ENCODE results near the gene BDH1. TPM values are rescaled to one million over a fixed set of nuclear protein-coding genes. Genes with fewer than 3 reads are reported as not detected.

Gene BDH1
- total RNA-seq, 2 donors from 2014 or later = 82.3 to 89.2 TPM

DNA sequence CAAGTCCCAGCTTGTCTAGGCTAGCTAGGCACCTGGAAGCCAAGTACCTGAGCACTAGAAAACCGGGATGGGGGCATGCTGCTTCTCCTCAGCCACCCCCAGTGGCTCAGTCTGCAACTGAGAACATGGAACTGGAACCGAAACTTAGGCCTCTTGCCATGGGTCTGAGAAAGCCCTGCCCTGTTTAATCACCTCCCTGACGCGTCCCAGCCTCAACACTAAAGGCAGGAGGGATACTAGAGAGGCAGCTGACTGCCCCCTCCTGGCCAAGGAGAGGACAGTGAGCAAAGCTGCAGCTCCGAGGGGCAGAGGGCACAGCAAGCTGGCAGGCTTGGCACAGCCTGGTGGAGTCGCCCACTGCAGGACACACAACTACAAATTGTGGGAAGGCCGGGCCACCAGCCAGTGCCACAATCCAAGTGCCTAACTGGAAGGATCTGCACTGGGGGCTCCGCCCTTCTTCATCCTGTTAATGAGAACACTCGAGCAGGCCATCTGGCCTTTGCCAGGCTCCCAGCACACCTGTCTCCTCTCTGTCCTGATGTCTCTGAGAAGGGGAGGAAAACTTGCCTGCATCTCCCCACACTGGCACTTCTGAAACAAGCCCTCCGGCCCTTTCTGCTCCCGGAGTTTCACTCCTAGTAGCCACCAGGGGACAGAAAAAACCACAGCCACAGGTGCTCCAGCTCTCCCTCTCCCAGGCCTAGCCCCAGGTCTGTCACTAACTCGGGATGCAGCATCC lies 53.7 kb downstream of the BDH1 start:
- Mint-ChIP-seq H3K4me3 (no peak overlapping the region), H3K27me3 (no peaks in the 10 kb centered on the region), H3K9me3 (no peaks in the 10 kb centered on the region), H3K27ac (no peak overlapping the region), H3K36me3 (ENCODE audit: low read depth) (no peaks in the 10 kb centered on the region), H3K4me1 (no peaks in the 10 kb centered on the region)
- peak; percentile 90 for ATAC-seq (replicated peaks)

DNA sequence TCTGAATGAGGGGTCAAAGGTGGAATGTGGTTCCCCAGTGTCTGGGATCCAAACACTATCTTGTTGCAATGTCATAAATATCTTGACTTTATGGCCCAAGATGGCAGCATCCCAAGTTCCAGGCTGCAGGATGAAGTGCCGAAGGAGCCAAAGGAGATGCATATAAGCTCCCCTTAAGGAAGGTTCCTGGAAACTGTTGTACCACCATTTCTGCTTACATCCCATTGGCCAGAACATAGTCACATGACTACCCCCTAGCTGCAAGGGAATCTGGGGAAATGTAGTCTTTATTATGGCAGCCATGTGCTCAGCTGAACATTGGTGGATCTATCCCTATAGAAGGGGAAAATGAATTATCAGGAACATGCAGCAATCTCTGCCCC lies 54.3 kb downstream of the BDH1 start:
- Mint-ChIP-seq H3K36me3 (ENCODE audit: low read depth) (no peaks in the 10 kb centered on the region), H3K27me3 (no peaks in the 10 kb centered on the region), H3K27ac (no peak overlapping the region), H3K4me3 (no peak overlapping the region), H3K4me1 (no peaks in the 10 kb centered on the region), H3K9me3 (no peaks in the 10 kb centered on the region)
- ATAC-seq (replicated peaks) = peak; percentile 15

DNA sequence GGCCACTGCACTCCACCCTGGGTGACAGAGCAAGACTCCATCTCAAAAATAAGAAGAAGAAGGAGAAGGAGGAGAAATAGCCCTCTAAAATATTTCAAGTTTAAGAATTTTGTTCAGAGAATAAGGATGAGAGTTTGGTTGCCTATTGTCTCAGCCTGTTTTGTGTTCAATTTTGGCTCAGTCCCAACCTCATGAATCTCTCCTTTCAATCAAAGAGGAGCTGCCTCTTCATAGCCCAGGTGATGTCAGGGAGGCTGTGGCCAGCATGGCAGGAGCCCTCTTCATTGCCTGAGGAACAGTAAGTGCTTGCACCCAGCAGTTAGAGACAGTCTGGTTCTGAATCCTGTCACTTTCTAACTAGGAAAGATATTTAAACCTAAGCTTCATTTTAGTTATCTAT lies 55.0 kb downstream of the BDH1 start:
- no peak for ATAC-seq (replicated peaks)
- Mint-ChIP-seq H3K36me3 (ENCODE audit: low read depth) (no peaks in the 10 kb centered on the region), H3K4me3 (no peak overlapping the region), H3K27me3 (no peaks in the 10 kb centered on the region), H3K4me1 (no peaks in the 10 kb centered on the region), H3K9me3 (no peaks in the 10 kb centered on the region), H3K27ac (no peak overlapping the region)

DNA sequence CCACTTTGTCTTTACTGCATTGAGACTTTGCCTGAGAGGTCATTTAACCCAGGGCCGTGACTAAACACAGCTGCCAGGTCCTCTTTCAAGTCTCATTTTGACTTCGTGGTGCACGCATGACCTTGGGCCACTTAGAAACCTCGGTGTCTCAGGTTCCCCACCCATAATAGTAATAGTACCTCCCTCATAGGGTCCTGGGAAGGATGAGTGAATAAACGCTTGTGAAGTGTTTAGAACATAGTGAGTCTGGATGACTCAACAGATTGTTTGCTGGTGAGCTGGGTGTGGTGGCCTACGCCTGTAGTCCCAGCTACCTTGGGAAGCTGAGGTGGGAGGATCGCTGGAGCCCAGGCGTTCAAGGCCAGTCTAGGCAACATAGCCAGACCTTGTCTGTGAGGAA lies 56.3 kb downstream of the BDH1 start:
- H3K4me3 Mint-ChIP-seq = no peak overlapping the region
- H3K27ac Mint-ChIP-seq = no peak overlapping the region
- no peaks in the 10 kb centered on the region for H3K36me3 Mint-ChIP-seq (ENCODE audit: low read depth)
- ATAC-seq (replicated peaks) = no peak
- no peaks in the 10 kb centered on the region for H3K9me3 Mint-ChIP-seq
- no peaks in the 10 kb centered on the region for H3K27me3 Mint-ChIP-seq
- H3K4me1 Mint-ChIP-seq = no peaks in the 10 kb centered on the region

DNA sequence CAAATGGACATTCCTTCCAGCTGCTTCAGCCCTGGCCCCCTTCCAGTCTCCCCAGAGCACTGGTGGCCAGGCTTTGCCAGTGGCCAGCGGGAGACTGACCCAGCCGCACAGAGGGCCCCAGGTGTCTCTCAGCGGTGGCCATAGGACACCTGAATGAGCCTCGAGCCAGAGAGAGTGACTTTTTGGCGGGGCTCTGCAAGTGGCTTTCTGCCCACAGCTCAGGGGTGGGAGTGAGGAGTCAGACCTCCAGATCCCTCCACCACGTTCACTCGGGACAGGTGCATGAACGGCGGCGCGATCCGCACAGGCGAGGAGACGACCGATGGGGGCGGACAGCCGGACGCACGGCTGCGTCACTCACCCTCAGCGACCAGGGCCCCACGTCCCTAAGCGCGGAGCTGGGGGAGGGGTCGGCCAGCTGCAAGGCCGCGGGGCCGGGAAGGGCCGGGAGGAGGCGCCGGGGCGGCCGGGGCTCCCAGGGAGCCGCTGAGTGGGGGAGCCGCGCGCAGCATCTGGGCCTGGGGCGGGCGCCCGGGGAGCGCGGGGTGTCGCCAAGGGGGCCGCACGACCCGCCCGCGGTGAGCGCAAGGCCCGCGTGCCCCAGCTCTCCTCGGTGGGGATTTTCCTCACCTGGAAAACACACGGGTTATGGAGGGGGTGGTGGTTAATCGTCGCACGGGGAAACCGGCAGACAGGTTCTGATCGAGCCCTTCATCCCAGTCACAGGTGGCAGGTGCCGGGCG lies 57.1 kb downstream of the BDH1 start:
- Mint-ChIP-seq H3K4me1 (no peaks in the 10 kb centered on the region), H3K36me3 (ENCODE audit: low read depth) (no peaks in the 10 kb centered on the region), H3K9me3 (no peaks in the 10 kb centered on the region), H3K27ac (no peak overlapping the region), H3K4me3 (no peak overlapping the region), H3K27me3 (peaks cover under 1% of the 10 kb centered on the region)
- ATAC-seq (replicated peaks) = no peak

DNA sequence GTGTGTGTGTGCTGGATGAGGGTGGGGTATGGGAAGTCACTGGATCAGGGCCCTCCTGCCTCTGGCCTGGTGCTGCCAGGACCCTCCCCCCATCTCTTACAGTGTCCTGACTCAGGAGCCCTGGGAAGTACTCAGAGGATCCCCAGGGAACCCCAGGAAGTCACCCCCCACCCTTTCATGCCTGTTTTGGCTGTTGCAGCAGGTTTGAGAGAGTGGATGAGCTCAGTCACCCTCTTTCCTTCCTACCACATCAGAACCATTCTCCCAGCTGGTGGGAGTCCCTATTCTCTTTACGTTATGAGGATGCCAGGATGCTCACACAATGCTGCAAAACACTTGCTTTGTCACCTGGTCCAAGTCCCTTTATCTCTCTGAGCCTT lies 59.0 kb downstream of the BDH1 start:
- no peaks in the 10 kb centered on the region for H3K4me1 Mint-ChIP-seq
- no peak for ATAC-seq (replicated peaks)

DNA sequence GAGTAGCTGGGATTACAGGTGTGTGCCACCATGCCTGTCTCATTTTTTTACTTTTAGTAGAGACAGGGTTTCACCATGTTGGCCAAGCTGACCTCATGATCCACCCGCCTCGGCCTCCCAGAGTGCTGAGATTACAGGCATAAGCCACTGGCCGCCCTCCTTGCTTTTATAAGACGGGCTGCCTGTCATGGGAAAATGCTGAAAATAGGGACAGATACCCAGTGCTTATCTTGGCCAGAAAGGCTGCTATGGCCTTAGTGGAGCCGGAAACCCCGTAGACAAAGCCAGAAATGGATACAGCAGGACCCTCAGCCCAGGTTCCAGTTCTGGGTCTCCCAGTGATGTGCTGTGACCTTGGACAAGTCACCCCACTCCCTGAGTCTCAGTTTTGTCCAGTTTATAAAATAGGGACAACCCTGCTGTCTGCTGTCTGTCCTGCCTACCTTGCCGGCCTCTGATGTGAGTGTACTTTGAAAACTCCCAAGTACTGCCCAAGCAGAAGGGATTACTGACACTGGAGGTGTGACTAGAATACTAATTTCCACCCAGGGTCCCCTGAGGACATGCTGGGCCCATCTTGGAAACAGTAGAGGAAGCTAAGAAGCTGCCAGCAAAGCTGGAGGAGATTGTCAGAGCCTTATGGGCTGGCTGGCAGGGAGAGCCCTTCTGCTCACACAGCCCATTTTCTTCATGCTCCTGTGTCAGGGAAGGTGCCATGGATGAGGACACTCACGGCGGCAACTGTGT lies 59.6 kb downstream of the BDH1 start:
- H3K27ac Mint-ChIP-seq = no peak overlapping the region
- H3K27me3 Mint-ChIP-seq = peaks cover 4% of the 10 kb centered on the region
- no peak for ATAC-seq (replicated peaks)
- H3K36me3 Mint-ChIP-seq (ENCODE audit: low read depth) = no peaks in the 10 kb centered on the region
- H3K4me3 Mint-ChIP-seq = no peak overlapping the region
- H3K9me3 Mint-ChIP-seq = no peaks in the 10 kb centered on the region
- no peaks in the 10 kb centered on the region for H3K4me1 Mint-ChIP-seq

More for the DNA sequence above, 59.0 kb downstream of the BDH1 start:
- Mint-ChIP-seq H3K4me3 (no peak overlapping the region), H3K27ac (no peak overlapping the region), H3K9me3 (no peaks in the 10 kb centered on the region), H3K27me3 (peaks cover 4% of the 10 kb centered on the region), H3K36me3 (ENCODE audit: low read depth) (no peaks in the 10 kb centered on the region)

DNA sequence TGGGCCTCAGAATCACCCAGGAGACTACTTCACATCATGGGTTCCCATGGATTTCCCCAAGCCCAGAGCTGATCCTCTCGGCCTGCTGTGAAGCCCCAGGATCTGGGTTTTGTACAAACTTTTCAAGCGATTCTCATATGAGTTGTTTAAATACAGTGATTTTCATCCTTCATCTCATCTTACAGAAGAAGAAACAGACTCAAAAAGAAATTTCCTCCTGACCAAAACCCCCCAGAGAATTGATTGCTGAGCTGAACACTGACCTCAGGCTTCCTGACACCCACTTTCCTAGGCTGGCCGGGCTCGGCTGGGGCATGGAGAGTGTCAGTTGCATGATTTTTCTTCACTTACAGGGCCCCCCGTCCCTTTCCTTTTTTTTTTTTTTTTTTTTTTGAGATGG lies 60.3 kb downstream of the BDH1 start:
- Mint-ChIP-seq H3K36me3 (ENCODE audit: low read depth) (no peaks in the 10 kb centered on the region), H3K27me3 (peaks cover 4% of the 10 kb centered on the region), H3K4me3 (no peak overlapping the region), H3K9me3 (no peaks in the 10 kb centered on the region), H3K27ac (no peak overlapping the region), H3K4me1 (no peaks in the 10 kb centered on the region)
- ATAC-seq (replicated peaks) = no peak

DNA sequence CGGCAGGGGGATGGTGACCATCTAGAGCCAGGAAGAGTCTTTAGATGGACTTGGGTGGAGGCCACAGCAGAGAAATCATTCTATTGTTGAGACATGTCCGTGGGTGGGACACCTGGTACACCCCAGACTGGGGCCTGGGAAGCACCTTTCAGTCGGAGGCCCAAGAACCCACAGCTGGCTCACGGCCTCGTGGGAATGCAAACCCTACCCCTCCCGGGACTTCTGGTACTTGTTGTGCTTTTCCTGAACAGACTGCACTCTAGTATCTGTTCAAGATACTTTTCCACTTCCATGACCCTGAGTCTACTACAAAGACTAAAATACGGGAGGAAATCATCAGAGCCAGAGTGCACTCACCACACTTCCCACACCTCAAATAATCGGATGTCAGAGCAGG lies 60.7 kb downstream of the BDH1 start:
- Mint-ChIP-seq H3K9me3 (no peaks in the 10 kb centered on the region), H3K4me1 (no peaks in the 10 kb centered on the region), H3K36me3 (ENCODE audit: low read depth) (no peaks in the 10 kb centered on the region), H3K4me3 (no peak overlapping the region), H3K27ac (no peak overlapping the region), H3K27me3 (peaks cover 4% of the 10 kb centered on the region)
- ATAC-seq (replicated peaks) = no peak

DNA sequence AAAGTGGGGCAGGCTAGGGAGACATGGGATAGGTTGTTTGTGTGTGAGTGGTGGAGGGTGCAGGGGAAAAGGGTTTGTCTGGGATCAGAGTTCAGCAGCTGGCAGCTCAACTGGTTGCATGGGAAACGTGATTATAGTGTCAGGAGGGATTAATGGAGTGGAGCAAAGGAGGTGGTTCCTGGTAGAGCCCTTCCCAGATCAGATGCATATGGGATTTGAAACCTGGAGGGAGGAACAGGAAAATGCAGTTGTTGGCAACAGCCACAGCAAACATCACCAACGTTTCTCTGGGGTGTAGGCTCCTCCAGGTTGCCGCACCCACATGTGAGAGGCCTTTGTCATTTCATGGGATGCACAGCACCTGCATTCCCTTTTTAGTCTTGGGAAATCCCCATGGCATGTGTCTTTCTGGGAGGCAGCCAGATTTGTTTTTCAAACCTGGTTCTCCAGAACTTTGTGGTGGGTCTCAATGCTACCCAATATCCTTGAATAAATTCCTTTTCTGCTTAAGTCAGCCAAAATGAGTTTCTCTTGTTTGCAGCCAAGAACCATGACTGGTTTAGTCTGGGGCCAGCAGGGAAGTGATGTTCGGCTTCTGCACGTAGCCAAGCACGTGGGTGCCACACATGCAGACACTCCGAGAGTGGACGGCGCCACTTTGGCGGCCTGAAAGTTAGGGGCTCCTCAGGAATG lies 61.3 kb downstream of the BDH1 start:
- no peak overlapping the region for H3K27ac Mint-ChIP-seq
- no peaks in the 10 kb centered on the region for H3K4me1 Mint-ChIP-seq
- H3K36me3 Mint-ChIP-seq (ENCODE audit: low read depth) = no peaks in the 10 kb centered on the region
- no peaks in the 10 kb centered on the region for H3K9me3 Mint-ChIP-seq
- no peak overlapping the region for H3K4me3 Mint-ChIP-seq
- H3K27me3 Mint-ChIP-seq = peaks cover 4% of the 10 kb centered on the region
- no peak for ATAC-seq (replicated peaks)

DNA sequence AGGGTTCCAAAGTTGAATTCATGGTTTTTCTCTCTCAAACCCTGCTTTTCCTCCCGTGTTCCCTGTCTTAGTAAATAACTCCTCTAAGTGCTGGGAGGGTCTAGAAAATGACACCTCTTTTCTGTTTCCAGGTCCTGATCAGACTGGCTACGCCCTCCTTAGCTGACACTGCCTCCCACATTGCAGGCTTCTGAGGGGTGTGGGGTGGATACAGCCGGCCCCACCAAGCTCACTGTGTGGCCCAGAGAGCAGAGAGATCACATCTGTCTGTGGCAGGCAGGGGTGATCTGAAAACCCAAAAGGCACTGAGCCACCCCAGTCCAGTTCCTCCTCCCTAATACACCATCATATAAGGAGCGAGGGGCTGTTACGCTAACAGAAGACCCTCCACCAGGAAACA lies 62.7 kb downstream of the BDH1 start:
- peaks cover 4% of the 10 kb centered on the region for H3K27me3 Mint-ChIP-seq
- no peak overlapping the region for H3K27ac Mint-ChIP-seq
- no peaks in the 10 kb centered on the region for H3K9me3 Mint-ChIP-seq
- no peak for ATAC-seq (replicated peaks)
- H3K36me3 Mint-ChIP-seq (ENCODE audit: low read depth) = no peaks in the 10 kb centered on the region
- H3K4me1 Mint-ChIP-seq = no peaks in the 10 kb centered on the region
- H3K4me3 Mint-ChIP-seq = no peak overlapping the region

DNA sequence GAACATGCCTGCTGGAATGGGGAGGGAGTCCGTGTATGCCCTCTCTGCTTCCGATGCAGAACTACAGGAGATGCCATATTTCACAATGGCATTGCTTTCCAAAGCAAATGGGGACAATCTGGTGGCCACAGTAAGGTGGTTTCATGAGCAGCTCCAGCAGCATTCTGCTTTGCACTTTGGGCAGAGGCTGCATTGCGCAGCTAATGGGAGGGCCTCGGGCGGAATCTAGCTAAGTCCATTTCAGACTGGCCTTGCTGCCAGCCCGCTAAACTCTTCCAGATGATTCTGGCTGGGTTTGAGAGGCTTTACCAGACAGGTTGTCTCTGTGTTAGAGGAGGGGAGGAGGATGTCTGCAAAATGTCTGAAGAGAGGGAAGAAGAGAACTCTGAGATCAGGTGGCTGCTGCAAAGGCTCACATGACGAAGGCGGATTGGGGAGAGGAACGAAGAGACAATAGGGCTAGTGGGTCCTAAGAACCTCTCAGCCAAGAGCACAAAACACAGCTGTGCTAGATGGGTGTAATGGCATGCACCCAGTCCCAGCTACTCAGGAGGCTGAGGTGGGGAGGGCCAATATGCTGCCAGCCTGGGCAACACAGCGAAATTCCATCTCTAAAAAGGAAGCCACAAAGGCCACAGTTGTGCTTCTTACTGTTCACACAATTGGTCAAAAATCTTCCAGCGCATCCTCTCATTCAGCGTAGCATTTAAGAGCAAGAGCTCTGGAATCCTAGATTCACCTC lies 63.7 kb downstream of the BDH1 start:
- no peaks in the 10 kb centered on the region for H3K4me1 Mint-ChIP-seq
- H3K4me3 Mint-ChIP-seq = no peak overlapping the region
- no peak overlapping the region for H3K27ac Mint-ChIP-seq
- H3K9me3 Mint-ChIP-seq = no peaks in the 10 kb centered on the region
- H3K27me3 Mint-ChIP-seq = peaks cover 4% of the 10 kb centered on the region
- H3K36me3 Mint-ChIP-seq (ENCODE audit: low read depth) = no peaks in the 10 kb centered on the region
- no peak for ATAC-seq (replicated peaks)

DNA sequence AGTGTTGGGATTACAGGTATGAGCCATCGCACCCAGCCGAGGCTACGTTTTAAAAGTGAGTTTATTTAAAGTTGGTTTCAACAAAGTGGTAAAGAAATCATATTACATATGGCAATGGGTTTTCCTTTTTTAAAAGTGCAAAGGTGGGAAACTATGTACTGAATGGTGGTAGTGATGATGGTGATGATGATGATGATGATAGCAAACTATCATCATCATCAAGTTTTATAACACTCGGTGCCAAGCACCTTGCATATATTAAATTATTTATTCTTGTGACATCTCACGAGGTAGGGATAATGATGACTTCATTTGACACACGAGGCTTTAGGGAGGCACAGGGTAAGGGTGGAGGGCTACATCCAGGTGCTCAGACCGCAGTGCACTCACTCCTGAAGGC lies 64.3 kb downstream of the BDH1 start:
- H3K4me1 Mint-ChIP-seq = no peaks in the 10 kb centered on the region
- H3K9me3 Mint-ChIP-seq = no peaks in the 10 kb centered on the region
- ATAC-seq (replicated peaks) = no peak
- no peak overlapping the region for H3K4me3 Mint-ChIP-seq
- no peak overlapping the region for H3K27ac Mint-ChIP-seq
- no peaks in the 10 kb centered on the region for H3K36me3 Mint-ChIP-seq (ENCODE audit: low read depth)
- H3K27me3 Mint-ChIP-seq = peaks cover 8% of the 10 kb centered on the region

Measured in activated T-helper 17 cell treated with anti-CD3 and anti-CD28 coated beads, Interleukin-2, amount 50 U/mL, for 72 hours (primary cell).